HL-60/S4 treated with retinoic acid at 250 ng/mL for 4 days and 3 days (cell line): ENCODE data around the gene SSTR5.

Experiments used
- in situ Hi-C: fragments of 300-500 bp; cut with MboI; formaldehyde crosslinking; loops from 2 replicates; pipeline ENCODE4 v1.7.0; 2022; ENCODE audit warnings: low sequenced_read_pairs

The SSTR5 gene

DNA sequence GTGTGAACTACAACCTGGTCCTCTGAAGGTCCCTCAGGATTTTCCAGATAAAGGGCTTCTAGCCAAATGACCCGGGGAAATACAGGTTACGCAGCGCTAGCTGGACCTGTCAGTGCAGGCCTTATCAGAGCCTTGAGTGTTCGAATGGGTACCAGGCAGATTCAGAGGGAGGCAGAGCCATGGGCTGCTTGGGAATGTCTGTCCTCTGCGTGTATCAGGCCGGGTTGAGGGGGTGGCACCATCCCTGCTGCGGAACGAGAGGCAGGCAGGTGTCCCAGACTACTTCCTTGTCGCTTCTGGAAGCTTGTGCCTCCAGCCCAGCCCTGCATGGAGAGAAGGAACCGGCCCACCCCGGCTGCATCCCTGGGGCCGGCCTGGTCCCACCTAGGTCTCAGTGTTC lies 33.6 kb upstream of the SSTR5 start:
- in situ Hi-C loops, result no loop called here

DNA sequence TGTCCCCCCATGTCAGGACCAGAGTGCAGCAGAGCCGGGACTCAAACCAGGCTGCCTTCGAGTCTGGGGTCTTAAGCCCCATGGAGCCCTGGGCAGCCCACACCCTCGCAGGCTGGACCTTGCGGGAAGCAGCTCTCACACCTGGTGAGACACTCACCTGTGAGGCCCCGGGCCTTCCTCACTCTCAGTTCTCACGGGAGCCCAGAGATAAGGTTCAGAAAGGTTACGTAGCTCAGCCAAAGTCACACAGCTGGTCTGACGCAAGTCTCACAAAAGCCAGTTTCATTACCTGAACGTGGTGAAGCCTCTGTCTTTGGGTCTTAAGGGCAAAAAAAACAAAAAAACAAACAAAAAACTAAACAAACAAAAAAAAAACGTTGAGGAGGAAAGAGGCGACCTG lies 32.8 kb upstream of the SSTR5 start:
- in situ Hi-C loops, result no loop called here

DNA sequence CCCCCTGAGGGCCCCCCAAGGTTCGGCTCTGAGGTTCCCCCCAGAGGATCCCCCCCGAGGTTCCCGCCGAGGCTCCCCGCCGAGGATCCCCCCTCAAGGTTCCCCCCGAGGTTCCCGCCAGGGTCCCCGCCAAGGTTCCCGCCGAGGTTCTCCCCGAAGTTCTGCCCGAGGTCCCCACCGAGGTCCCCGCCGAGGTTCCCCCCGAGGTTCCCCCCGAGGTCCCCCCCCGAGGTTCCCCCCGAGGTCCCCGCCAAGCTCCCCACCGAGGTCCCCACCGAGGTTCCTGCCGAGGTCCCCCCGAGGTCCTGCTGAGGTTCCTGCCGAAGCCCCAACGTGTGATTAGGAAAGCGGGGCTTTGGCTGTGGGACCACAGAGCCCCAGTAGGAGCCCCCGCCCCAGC lies 32.2 kb upstream of the SSTR5 start:
- in situ Hi-C loops, result no loop called here

DNA sequence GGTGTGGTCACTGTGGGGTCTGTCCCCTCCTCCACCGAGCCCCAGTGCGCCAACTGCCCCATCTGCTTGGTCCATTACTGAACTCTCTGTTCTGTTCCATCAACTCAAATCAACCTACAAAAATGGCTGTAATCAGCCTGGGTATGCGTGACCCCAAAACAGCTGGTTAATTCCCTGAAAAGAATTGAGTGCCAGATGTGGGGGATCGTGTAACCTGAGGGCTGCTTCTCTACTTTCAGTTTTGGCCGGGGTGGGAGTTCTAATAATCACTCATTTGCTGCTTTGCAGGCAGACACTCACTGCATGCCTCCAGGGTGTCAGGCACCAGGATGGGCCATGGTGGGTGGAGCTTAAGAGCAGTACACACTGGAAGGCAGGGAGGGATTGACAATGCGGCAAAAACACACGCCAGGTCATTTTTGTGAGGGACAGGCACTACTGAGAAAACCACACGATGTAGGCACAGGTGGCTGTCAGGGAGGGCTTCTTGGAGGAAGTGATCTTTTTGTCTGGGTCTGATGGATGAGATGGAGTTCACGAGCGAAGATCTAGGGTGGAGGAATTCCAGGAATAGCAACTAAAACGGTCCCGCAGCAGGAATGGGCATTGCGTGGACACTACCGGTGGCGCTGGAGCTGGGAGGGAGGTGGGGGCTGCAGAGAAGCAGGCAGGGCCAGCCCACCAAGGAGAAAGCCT lies 30.4 kb upstream of the SSTR5 start:
- in situ Hi-C loops, result no loop called here

DNA sequence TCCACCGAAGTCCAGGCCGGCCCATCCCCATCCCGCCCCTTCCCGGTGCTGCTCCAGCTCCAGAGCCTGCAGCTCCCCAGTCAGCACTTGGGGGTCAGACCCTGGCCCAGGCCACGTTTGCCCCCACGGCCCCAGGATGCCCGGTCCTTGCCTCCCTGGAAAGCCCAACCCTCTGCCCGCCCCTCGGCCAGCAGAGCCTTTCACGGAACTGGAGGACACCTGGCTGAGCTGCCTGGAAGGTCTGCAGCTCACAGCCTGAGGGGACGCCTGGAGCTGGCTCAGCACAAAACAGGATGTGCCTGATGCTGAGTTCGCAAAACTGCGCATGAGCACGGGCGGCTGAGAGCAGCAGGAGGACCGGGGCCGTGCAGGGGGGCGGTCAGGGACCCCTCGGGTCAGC lies 29.7 kb upstream of the SSTR5 start:
- in situ Hi-C loops, result no loop called here

DNA sequence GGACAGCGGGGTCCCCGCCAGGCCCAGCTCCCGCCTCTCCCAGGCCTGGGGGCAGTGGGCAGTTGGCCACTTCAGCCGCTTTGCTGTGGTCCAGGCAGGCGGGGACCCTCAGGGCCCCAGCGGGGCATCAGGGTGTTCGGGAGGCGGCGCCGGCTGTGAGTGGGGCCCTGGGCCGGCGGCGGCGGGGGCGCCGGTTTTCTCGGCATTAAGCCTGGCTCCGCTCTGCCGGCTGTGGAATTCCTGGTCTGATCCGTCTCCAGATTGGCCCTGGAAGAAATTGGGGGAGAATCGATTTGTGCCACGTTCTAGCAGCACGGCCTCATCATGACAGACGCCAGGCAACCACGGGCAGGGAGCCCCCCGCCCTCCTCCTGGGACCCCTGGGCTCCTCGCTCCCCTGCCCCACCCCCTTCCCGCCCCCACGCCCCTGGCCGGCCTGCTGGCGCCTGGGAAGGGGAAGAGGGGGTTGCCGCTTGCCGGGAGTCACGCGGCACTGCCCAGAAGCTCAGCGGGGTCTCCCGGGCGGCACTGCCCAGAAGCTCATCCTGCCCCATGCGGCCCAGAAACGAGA lies 28.6 kb upstream of the SSTR5 start:
- in situ Hi-C loops, result no loop called here

DNA sequence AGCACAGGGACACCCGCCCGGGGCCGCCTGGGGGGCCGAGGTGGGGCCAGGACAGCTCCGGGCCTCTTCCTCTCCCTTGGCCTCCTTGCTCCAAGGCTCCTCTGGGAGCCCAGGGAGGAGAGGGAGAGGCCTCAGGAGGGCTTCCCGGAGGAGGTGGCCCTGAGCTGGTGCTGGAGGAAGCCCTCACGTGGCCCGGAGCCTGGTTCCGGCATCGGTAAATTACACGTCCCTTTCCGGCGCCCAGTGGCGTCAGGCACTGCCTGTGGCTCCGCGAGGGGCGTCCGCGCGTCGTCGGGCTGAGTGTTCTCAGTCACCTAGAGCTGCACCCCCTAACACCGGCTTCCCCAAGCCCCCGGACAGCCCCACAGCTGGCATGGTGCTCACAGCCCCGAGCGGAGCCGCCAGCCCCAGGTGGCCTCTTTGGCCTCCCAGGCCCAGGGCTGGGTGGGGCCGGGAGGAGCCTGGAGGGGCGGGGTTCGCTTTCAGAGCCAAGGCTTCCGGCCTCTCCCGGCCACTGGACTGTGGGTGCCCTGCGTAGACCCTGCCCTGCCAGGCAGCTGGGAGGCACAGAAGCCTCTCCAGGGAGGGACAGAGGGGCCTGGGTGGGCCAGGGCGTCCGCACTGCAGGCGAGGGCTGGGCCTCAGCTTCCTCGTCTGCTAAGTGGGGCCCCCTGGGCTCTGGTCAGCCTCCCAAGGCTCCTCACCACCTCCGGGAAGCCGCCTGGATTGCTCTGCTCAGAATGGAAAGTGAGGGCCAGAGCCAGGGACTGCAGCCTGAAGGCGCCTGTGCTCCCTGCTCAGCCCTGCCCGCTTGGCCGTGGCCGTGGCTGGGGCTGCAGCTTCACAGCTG lies 27.9 kb upstream of the SSTR5 start:
- in situ Hi-C loops, result no loop called here

DNA sequence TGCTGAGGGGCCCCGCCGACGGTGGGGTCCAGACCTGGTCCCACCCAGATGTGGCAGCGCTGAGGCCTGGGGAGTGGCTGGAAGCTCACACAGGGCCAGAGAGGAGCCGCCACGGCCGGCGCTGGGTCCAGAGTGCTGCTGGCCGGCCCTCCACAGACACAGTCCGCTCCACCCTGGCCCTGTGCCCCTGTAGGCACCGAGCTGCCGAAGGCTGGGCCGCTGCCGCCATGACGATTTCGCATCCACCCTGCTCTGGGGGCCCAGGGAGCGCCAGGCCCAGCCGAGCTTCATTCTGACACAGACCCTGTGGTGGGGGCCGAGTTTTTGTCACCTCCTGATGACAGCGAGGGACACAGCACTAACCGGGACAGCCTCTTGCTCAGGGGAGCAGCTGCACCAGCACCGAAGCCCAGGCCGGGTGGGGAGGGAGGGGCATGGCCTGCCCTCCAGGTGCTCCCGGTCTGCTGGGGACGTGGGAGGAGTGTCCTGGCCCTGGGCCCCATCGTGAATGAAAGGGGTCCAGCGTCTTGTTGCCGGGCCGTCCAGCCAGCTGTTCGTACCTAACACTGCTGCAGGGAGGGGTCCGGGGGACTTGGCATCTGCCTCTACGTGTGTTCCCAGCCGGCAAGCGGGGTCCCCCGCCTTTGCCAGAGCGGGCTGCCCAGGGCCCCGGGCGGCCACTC lies 27.1 kb upstream of the SSTR5 start:
- in situ Hi-C loops, result no loop called here

DNA sequence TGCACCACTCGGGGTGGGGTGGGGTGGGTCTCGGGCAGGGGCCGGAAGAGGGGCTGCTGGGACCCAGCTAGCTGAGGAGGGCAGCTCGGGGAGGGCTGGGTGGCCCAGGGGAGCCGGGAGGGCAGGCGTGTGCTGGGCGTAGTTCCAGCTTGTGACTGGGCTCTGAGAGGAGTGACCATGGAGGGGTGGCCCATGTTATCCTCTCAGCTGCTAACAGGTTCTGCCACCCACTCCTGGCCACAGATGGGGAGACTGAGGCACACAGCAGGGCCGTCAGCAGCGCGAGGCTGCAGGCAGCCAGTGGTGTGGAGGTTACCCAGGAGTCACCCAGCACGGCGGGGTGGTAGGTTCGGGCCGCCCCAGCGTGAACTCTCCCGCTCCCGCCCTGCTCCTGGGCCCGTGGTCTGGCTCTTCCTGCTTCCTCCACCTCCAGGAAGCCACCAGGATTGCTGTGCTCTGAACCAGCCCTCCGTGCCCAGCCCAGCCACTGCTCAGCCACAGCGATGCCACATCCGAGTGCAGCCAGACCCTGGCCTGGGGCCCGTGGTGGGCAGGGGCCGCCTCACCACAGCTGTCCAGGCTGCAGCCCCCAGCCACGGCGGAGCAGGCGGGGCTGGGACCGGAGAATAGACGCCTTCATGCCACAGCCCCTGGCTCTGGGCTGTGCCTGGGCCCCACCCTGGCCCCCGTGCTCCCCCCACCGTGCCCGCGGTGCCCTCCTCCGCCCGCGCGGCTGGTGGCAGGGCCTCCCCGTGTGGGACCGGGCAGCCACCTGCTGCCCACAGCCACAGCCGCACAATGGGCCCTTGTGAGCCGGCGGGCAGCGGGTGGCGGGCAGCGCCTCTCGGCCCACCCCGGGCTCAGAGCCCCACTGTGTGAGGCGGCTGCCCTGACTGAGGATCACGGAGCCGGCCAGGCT lies 26.3 kb upstream of the SSTR5 start:
- in situ Hi-C loops, result no loop called here

DNA sequence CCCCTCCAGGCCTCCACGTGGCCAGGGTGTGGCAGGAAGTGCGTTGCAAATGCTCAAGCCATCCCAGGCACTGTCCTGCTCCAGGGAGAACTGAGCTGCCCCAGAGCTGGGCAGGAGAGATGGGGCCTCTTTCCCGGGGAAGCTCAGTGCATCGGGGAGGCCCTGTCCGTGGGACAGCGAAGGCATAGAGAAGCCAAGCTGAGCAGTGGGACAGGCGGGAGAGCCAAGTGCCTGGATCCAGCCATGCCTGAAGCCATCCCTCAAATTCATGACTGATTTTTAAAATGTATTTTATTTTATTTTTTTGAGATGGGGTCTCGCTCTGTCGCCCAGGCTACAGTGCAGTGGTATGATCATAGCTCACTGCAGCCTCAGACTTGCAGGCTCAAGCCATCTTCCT lies 25.4 kb upstream of the SSTR5 start:
- in situ Hi-C loops, result no loop called here

DNA sequence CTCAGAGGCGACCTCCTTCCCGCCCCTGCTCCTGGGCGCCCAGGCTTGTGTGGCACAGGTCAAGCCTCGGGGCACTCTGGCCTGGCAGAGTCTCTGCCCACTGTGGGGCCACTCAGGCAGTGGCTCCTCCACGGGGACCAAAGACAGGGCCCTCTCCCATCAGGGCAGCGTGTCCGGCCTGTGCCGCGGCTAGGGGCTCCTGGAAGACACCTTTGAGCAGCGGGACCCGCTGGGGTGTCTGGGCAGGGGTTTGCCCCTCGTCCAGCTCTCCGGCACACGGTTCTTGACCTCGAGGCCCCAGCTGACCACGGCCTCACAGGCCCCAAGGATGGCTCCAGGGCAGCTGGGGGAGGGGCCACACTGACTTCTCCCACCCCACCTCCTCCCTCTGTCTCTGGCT lies 24.7 kb upstream of the SSTR5 start:
- in situ Hi-C loops, result no loop called here

DNA sequence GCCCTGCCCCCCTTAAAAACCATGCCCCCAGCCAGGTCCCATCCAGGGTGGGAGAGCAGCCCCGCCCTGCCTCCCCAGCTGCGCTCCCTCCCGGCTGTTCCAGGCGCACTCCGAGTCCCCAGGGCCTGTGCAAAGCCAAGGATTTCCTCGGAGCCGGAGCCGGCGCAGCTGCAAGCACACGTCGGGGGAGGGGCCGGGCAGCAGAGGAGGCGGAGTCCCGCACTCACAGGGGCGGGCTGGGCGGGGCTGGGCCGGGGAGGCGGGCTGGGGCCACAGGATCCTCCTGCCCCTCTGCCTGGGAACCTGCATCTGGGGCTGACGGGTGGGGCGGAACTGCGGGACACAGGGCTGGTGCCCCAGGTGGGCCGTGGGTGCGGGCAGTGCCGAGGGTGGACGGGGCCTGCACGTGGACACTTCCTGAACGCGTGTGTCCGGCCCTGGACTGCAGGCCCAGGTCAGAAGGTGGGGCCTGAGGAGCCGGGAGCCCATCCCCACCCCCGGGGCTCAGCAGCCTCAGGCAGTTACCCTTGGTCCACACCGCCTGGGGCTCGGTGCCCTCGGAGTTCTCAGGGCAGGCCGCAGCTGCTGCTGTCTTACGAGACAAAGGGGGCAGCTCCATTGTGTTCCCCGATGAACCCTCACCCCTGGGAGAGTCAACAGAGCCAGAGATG lies 24.0 kb upstream of the SSTR5 start:
- in situ Hi-C loops, result no loop called here

DNA sequence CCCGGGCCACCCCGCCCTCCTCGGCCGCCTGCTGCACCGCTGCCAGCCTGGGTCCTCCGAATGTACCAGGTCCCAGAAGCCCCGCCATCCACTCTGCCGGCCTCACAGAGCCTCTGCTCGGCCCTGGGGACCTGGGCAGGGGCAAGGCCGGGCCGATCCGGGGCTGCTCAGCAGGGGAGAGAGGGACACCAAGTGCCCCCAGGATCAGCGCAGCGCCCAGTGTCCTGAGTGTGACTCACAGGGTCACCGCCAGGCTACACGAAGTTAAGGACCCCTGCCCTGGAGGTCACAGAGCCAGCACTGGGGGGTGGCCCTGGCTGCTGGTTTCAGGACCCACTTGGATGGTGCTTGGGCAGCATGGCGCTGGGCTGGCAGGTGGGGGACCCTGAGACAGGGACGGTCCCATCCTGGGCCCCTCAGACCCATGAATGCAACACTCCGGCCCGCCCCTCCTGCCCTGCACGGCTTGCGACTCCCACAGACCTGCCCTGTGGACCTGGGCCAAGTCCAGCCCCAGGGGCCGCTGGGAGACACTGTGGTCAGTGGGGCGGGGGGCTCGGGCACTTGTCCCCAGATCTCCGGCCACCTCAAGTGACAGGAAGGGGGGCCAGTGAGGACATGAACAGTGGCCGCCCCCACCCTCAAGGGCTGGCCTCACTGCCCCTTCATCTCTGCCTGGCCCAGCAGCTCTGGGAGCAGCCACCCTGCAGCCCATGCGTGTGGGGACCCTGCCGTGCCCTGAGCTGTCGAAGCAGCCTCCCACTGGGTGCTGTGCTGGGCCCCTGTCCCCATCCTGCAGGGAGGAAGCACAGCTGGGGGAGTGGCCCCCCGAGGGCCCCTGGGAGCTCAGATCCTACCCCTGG lies 23.2 kb upstream of the SSTR5 start:
- in situ Hi-C loops, result no loop called here

DNA sequence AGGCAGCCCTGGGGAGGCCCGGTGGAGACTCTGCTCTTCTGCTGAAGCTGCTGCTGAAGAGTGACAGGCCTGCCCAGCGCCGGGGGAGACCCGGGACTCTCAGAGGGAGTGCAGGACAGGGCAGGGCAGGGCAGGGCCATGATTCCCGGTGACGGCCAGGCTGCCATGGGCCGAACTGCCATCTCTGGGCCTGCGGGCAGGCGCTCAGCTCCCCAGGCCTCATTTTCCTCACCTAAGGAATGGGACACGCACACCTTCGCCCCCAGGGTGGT lies 22.6 kb upstream of the SSTR5 start:
- in situ Hi-C loops, result loop anchor here (25.0 kb wide), 1 partner anchor 338 kb away; the partner anchor contains the start of genes ANTKMT, FBXL16 and METRN

DNA sequence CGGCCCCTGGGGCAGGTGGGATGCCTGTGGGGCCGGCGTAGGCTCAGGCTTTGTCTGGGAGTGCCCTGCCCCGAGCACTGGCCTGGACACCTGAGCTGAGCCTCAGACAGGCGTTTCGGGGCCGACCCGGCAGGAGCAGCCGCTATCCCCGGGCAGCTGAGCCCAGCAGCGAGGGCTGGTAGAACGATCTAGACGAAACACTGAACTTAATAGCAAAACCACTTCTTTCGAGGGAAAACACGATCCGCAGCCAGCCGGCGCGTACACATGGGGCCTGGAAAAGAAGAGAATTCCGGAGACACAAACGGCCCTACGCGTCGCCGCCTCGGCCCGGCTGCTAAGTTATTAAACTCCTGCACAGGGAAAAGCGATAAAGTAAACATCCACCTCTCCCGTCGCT lies 22.0 kb upstream of the SSTR5 start:
- in situ Hi-C loops, result loop anchor here (25.0 kb wide), 1 partner anchor 338 kb away; the partner anchor contains the start of genes ANTKMT, FBXL16 and METRN

DNA sequence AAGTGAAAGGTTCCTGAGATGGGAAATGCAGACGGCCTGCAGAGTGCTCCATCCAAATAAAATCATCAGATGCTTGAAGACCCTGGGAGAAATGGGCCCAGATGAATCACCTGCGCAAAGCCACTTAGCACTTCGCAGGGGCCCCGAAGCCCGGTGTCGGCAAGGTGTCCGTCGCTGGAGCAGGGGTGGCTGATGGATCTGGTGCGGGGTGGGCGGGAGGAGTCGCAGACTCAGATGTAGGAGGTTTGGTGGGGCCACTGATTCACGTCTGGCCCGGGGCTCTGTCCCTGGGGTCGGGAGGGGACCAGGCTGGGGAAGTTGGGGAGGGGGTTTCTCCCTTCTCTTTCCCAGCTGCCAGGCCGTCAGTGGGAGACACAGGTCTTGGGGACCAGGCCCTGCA lies 21.6 kb upstream of the SSTR5 start:
- in situ Hi-C loops, result loop anchor here (25.0 kb wide), 1 partner anchor 339 kb away; the partner anchor contains the start of genes ANTKMT, FBXL16 and METRN

DNA sequence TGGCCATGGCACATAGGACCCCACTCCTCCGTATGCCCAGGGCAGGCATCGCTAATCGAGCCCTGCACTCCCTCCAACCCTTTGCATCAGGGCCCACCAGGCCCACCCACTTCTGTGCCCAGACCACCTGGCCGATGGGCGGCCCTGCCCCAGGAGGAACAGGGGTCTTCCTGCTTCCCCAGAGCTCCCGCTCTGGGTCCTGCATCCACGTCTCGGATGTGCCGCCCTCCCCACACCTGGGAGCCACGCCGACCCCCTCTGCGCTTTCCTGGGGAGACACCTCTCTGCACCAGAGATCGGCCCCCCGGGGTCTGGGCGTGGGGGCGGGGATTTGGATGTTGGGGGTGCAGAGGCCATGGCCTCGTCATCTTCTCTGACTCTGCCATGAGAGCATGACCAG lies 21.1 kb upstream of the SSTR5 start:
- in situ Hi-C loops, result loop anchor here (25.0 kb wide), 1 partner anchor 339 kb away; the partner anchor contains the start of genes ANTKMT, FBXL16 and METRN

DNA sequence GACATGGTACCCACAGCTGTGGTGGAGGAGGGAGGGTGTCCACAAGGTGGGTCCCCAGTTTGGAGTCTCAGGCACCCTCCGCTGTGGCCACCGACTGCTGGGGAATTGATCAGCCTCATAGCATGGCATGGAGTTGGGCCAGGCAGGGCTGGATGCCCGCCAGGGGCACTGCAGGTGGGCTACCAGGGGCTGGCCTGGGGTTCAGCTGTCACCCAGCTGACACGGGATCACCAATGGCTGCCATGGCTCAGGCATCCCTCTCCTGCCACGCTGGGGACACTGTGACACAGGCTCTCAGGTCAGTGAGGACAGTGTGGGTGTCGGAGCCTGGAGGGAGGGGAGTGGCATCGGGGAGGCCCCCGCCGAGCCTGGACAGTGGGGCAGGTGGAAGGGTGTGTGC lies 19.8 kb upstream of the SSTR5 start:
- in situ Hi-C loops, result loop anchor here (25.0 kb wide), 1 partner anchor 340 kb away; the partner anchor contains the start of genes ANTKMT, FBXL16 and METRN

DNA sequence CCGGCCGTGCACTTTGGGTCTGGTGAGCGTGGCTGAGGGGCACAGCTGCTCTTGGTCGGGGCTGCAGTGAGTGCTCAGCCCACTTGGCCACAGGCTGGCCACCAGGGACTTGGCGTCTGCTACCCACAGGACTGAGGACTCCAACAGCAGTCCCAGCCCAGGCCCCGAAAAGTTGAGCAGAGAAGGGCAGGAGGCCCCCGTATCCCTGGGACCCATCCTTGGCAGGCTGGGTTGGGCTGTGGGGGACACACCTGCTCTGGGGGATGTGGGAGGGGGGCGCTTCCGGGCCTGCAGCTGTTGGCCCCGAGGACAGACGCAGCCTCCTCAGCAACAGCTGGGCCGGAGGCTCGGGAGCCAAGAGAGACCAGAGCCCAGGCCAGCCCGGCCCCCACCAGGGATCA lies 19.4 kb upstream of the SSTR5 start:
- in situ Hi-C loops, result loop anchor here (25.0 kb wide), 1 partner anchor 341 kb away; the partner anchor contains the start of genes ANTKMT, FBXL16 and METRN
